Renal cortex interstitium (tissue), 11 donors: ENCODE data around the gene TTC29. TPM values are rescaled to one million over a fixed set of nuclear protein-coding genes. Genes with fewer than 3 reads are reported as not detected.
A peak's percentile ranks its signal among the peaks of the same experiment; 100 is the strongest.
"Not testable (repeated sequence)": the region's sequence is repeated elsewhere in the genome, so short reads cannot be mapped to it uniquely, and the experiment has no call there.

Experiments
- DNase-seq, 11 donors: peaks; one replicate each; pipeline ENCODE4 v3.0.0-alpha.2; 2013; ENCODE audit warnings: low read depth in 9 of 11, low spot score in 4 of 11; ENCODE audit errors: extremely low read depth in 1 of 11
- polyA plus RNA-seq, 3 donors: library from polyadenylated mRNA; unstranded; fragments of 120-200 nt; gene quantifications; one replicate each; pipeline ENCODE4 v1.2.1, GENCODE V29; 2013; ENCODE audit not compliant: insufficient read length in 3 of 3

The TTC29 gene
- polyA plus RNA-seq, 3 donors = 1.5 TPM

GRCh38 chr4:146787731-146788130 lies 157.9 kb downstream of the TTC29 start:
- DNase-seq = no peak

GRCh38 chr4:146776691-146777090 lies 169.0 kb downstream of the TTC29 start:
- DNase-seq = no peak

DNA sequence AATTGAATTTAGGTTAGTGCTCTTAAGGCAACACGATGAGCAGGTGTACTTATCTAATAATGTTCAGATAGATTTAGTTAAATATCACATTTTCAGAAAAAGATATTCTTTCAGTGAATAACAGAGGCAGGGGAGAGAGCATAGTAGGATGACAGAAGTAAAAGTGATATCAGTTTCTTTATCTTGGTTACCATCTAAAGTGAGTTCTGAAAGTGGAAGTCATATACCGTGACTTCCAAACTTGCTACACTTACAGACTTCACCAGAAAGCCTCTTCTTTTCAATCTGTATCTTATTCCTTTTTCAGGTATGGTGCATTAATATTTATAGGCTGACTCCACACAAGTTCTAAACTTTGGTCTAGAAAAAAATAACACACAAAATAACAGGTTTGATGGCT lies 182.1 kb downstream of the TTC29 start:
- no peak for DNase-seq

GRCh38 chr4:146762016-146762415 lies 183.6 kb downstream of the TTC29 start:
- no peak for DNase-seq

- peak in 2 of 11 donors; percentile 1 to 6 for DNase-seq
These were observed 203.2 kb downstream of the TTC29 start for GRCh38 chr4:146742416-146742815.

DNA sequence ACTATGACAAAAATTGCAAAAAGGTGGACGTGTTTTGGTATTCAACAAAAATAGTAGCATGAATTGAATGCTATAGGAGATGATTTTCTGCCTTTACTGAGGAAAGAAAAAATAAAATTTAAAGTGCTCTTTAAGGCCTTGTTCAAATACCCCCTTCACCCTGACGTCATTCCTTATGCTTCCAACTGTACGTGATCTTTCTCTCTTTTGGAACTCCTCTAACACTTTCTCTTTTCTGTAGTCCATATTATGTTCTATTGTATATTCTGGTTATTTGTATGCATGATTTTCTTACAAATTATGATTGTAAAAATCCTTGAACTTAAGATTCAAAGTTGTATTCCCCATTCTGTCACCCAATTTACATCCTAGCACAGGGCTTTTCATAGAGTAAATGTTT lies 206.5 kb downstream of the TTC29 start:
- no peak for DNase-seq

GRCh38 chr4:146723519-146723918 lies 222.1 kb downstream of the TTC29 start:
- DNase-seq = not testable (repeated sequence)

DNA sequence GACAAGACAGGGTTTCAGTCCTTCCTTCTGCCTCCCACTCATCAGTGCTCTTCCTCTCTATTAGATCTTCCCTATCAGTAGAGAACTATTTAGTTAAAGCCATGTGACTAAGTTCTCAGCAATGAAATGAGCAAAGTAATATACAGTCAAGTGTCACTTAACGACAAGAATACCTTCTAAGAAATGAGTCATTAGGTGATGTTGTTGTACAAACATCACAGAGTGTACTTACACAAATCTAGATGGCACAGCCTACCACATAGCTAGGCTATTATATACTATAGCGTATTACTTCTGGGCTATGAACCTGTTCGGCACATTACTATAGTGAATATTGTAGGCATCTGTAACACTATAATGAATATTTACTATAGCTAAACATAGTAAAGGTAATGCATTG lies 235.7 kb downstream of the TTC29 start:
- DNase-seq = no peak

DNA sequence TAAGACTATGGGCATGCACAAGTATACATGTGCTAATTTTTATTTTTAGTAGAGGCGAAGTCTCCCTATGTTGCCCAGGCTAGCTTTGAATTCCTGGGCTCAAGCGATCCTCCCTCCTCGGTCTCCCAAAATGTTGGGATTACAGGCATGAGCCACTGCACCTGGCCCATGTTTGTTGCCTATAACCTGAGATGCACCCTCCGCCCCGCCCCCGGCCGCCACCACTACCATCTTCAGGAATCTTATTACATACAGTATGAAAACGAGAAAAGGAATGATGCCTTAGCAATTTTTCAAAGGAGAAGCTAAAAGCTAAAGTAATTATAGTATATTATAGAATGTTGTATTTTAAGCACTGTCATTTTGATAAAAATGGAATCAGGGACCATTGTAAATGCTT lies 245.8 kb downstream of the TTC29 start:
- no peak for DNase-seq

DNA sequence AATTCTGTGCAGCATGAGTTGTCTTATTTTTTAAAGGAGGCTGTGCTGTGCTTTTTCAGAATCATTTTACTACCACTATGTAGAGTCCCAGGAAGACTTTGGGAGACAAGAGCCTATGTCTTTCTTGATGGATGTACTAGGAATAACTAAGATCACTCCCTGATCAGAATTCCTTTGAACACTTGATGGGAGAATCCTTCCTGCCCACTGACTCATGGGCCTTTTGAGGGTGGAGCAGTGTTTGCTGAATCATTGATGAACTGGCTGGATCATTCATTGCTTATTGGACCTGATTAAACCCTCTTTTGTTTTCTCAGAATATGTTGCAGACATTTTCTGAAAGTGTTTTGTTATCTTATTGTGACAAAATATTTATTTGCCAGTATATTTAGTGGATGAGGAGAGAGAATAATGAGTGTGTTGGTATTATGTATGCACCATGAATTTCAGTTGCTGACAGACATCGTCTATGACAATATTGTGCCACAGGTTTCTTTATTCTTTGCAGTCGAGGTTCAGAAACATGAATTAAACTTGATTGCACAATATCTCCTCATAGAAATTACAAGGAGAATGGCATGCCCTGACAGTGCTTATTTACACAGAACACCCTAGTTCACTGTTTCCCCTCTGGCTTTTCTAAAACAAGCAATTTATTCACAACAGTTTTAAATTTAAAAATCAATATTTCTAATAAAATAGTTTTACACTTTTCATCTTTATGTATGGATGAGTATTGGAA lies 270.7 kb downstream of the TTC29 start:
- DNase-seq = no peak

DNA sequence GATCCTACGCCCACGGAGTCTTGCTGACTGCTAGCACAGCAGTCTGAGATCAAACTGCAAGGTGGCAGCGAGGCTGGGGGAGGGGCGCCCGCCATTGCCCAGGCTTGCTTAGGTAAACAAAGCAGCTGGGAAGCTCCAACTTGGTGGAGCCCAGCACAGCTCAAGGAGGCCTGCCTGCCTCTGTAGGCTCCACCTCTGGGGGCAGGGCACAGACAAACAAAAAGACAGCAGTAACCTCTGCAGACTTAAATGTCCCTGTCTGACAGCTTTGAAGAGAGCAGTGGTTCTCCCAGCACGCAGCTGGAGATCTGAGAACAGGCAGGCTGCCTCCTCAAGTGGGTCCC lies 281.7 kb downstream of the TTC29 start:
- not testable (repeated sequence) for DNase-seq

GRCh38 chr4:146661367-146661766 lies 284.3 kb downstream of the TTC29 start:
- DNase-seq = no peak
